CD4-positive, alpha-beta memory T cell (primary cell): ENCODE measurements around the gene PTOV1. TPM values are rescaled to one million over a fixed set of nuclear protein-coding genes. Genes with fewer than 3 reads are reported as not detected.

Experiments used
- CTCF ChIA-PET: fragments of 350-600 bp; sonication (Branson Sonifier 250); formaldehyde crosslinking; loops from one replicate; lab custom pipeline; 2021; ENCODE audit warnings: inconsistent platforms; ENCODE audit not compliant: partially characterized antibody; lab: Charles Lee
- POLR2A ChIA-PET: fragments of 350-600 bp; sonication (Branson Sonifier 250); formaldehyde crosslinking; loops from one replicate; lab custom pipeline; 2021; ENCODE audit not compliant: partially characterized antibody; lab: Charles Lee
- DNase-seq, 5 donors: peaks; one replicate each; pipeline versions ENCODE4 v3.0.0 to v3.0.0-alpha.2; 2020 to 2022; ENCODE audit warnings: mixed read lengths in 1 of 5
- H3K27ac ChIP-seq: one replicate; pipeline ENCODE4 v1.7.0; 2013; ENCODE audit warnings: low read depth, low read length
- H3K27me3 ChIP-seq: 2 replicates; pipeline ENCODE4 v1.7.0; 2013; ENCODE audit warnings: mild to moderate bottlenecking, low read length, moderate library complexity; ENCODE audit not compliant: insufficient read depth
- H3K36me3 ChIP-seq: 2 replicates; pipeline ENCODE4 v1.7.0; 2013; ENCODE audit warnings: mild to moderate bottlenecking, low read length, moderate library complexity; ENCODE audit not compliant: insufficient read depth
- H3K4me1 ChIP-seq: 2 replicates; pipeline ENCODE4 v1.7.0; 2013; ENCODE audit warnings: mild to moderate bottlenecking, low read length, moderate library complexity; ENCODE audit not compliant: insufficient read depth
- H3K4me3 ChIP-seq, 2 donors: one replicate each; pipeline ENCODE4 v1.7.0; 2013; ENCODE audit warnings: low read length in 2 of 2, mild to moderate bottlenecking in 1 of 2
- H3K9me3 ChIP-seq, 2 donors: one replicate each; pipeline ENCODE4 v1.7.0; 2013; ENCODE audit warnings: low read length in 2 of 2, control low read depth in 1 of 2; ENCODE audit not compliant: control insufficient read depth in 1 of 2
- H3K27ac Mint-ChIP-seq, 7 donors: one replicate each; pipeline ENCODE4 v1.8.0; 2020 to 2021; ENCODE audit warnings: mixed read lengths in 7 of 7, mild to moderate bottlenecking in 6 of 7, inconsistent platforms in 3 of 7, moderate library complexity in 3 of 7
- H3K27me3 Mint-ChIP-seq, 2 donors: one replicate each; pipeline ENCODE4 v1.8.0; 2020 to 2021; ENCODE audit warnings: mixed read lengths in 2 of 2
- H3K36me3 Mint-ChIP-seq, 2 donors: one replicate each; pipeline ENCODE4 v1.8.0; 2020 to 2021; ENCODE audit warnings: mixed read lengths in 2 of 2, inconsistent platforms in 1 of 2, mild to moderate bottlenecking in 1 of 2
- H3K4me1 Mint-ChIP-seq, 4 donors: one replicate each; pipeline ENCODE4 v1.8.0; 2020 to 2021; ENCODE audit warnings: mixed read lengths in 4 of 4, mild to moderate bottlenecking in 1 of 4
- H3K4me3 Mint-ChIP-seq, 8 donors: one replicate each; pipeline ENCODE4 v1.8.0; 2020 to 2021; ENCODE audit warnings: mixed read lengths in 8 of 8, mild to moderate bottlenecking in 7 of 8, moderate library complexity in 6 of 8, inconsistent platforms in 3 of 8
- H3K9me3 Mint-ChIP-seq, 8 donors: one replicate each; pipeline ENCODE4 v1.8.0; 2020 to 2021; ENCODE audit warnings: mixed read lengths in 8 of 8, mild to moderate bottlenecking in 5 of 8, inconsistent platforms in 3 of 8, moderate library complexity in 1 of 8
- intact Hi-C: fragments of 100-400 bp; cut with micrococcal nuclease; formaldehyde crosslinking; loops from one replicate; pipeline ENCODE4 v1.15.1; 2023
- polyA plus RNA-seq, 2 donors: library from polyadenylated mRNA; unstranded; fragments of 300-500 nt; fragmentation: Illumina TruSeq; gene quantifications; one replicate each; pipeline ENCODE4 v1.2.3, GENCODE V29; 2021
- total RNA-seq, 2 experiments: library from RNA; stranded (reverse); gene quantifications; one replicate each; pipeline ENCODE4 v1.2.3, GENCODE V29; 2021

The PTOV1 gene
- total and polyA plus RNA-seq, 4 experiments from 2014 or later = 40.7 to 156 (median 104) TPM

DNA sequence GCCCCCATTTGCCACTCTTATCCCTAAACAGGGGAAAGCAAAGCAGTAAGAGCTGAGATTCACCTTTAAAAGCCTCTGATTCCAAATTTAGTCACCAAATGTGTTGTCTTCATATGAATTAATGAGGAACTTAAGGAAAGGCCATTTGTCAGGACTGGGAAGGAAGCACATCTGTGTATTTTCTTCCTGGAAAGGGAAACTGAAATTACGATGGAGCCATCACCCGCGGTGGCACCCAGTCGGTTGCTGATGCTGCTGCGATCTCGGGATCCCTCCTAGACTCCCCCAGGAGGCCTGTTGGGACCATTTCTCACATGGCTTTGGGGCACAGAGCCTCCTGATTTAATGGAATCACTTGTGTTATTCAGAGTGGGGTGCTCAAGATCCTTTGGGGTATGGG, 53.2 kb downstream of the PTOV1 start:
- ChIA-PET POLR2A (no interaction called here), CTCF (no interaction called here)
- peaks cover 7 to 20% of the 10 kb centered on the region in 2 donors for H3K36me3 Mint-ChIP-seq
- H3K27me3 Mint-ChIP-seq = no peaks in the 10 kb centered on the region
- peaks cover 0 to 1% (median 0%) of the 10 kb centered on the region in 8 donors for H3K9me3 Mint-ChIP-seq
- peaks cover 6% of the 10 kb centered on the region for H3K36me3 ChIP-seq
- no peaks in the 10 kb centered on the region for H3K4me1 ChIP-seq
- peak overlapping the region in 2 of 7 donors; percentile 12 to 30 for H3K27ac Mint-ChIP-seq
- H3K4me3 Mint-ChIP-seq = no peak overlapping the region
- H3K4me3 ChIP-seq = no peak overlapping the region
- intact Hi-C loops = no loop called here
- no peak overlapping the region for H3K27ac ChIP-seq
- DNase-seq = no peak
- H3K4me1 Mint-ChIP-seq = peaks cover 0 to 21% (median 10%) of the 10 kb centered on the region in 4 donors
- H3K9me3 ChIP-seq = no peaks in the 10 kb centered on the region
- H3K27me3 ChIP-seq = no peaks in the 10 kb centered on the region

DNA sequence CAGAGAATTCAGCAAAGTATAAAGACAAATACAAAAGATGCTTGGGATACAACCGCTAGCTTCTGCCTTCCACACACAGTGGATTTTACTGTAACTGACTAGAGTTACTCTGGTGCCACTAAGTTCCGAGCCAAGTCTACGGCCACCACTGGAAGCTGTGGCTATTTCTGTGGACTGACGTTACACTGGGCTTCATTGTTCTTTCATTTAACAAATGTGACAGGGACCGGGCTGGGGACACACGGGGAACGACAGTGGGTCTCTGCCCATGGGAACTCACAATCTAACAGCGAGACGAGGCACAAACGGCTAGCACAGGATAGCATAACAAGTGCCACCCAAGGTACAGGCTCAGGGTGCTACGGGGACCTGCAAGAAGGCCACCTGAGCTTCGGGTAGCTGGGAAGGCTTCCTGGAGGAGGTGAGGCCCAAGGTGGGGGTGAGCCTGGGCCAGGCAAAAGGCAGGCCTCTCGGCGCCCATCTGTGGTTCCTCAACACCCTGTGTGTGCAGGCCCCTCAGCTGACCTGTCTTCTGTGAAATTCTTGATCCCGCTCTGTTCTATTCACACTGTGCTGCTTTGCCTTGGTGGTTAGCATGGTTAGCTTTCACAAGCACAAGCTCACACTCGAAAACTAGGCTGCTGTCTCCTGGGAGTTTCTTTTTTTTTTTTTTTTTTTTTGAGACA, 56.1 kb downstream of the PTOV1 start:
- Histone ChIP-seq H3K36me3 (peaks cover 10% of the 10 kb centered on the region), H3K27me3 (no peaks in the 10 kb centered on the region), H3K27ac (no peak overlapping the region), H3K4me3 (no peak overlapping the region), H3K9me3 (no peaks in the 10 kb centered on the region), H3K4me1 (peaks cover 14% of the 10 kb centered on the region)
- POLR2A ChIA-PET = interaction anchor here (1.8 kb wide), 1 partner anchor 22 kb away, joined by 5 read pairs; the partner anchor contains the start of genes ATF5 and NUP62
- no peaks in the 10 kb centered on the region for H3K9me3 Mint-ChIP-seq
- no peak overlapping the region for H3K4me3 Mint-ChIP-seq
- DNase-seq = no peak
- CTCF ChIA-PET = no interaction called here
- peaks cover 14 to 35% of the 10 kb centered on the region in 2 donors for H3K36me3 Mint-ChIP-seq
- intact Hi-C loops = no loop called here
- H3K27me3 Mint-ChIP-seq = no peaks in the 10 kb centered on the region
- peak overlapping the region in 1 of 7 donors; percentile 41 for H3K27ac Mint-ChIP-seq
- H3K4me1 Mint-ChIP-seq = peaks cover 8 to 41% (median 26%) of the 10 kb centered on the region in 4 donors

- Histone ChIP-seq H3K36me3 (peaks cover 12% of the 10 kb centered on the region), H3K4me3 (no peak overlapping the region), H3K9me3 (no peaks in the 10 kb centered on the region), H3K27me3 (no peaks in the 10 kb centered on the region), H3K4me1 (peaks cover 14% of the 10 kb centered on the region), H3K27ac (no peak overlapping the region)
- no peak for DNase-seq
- POLR2A ChIA-PET = interaction anchor here (1.8 kb wide), 1 partner anchor 22 kb away, joined by 5 read pairs; the partner anchor contains the start of genes ATF5 and NUP62
- H3K4me3 Mint-ChIP-seq = no peak overlapping the region
- peak overlapping the region in 1 of 7 donors; percentile 52 for H3K27ac Mint-ChIP-seq
- peaks cover 8 to 48% (median 28%) of the 10 kb centered on the region in 4 donors for H3K4me1 Mint-ChIP-seq
- H3K36me3 Mint-ChIP-seq = peaks cover 17 to 40% of the 10 kb centered on the region in 2 donors
- intact Hi-C loops = no loop called here
- H3K27me3 Mint-ChIP-seq = no peaks in the 10 kb centered on the region
- CTCF ChIA-PET = no interaction called here
- no peaks in the 10 kb centered on the region for H3K9me3 Mint-ChIP-seq
Observed at GRCh38 chr19:49907745-49908446, 56.9 kb downstream of the PTOV1 start.

DNA sequence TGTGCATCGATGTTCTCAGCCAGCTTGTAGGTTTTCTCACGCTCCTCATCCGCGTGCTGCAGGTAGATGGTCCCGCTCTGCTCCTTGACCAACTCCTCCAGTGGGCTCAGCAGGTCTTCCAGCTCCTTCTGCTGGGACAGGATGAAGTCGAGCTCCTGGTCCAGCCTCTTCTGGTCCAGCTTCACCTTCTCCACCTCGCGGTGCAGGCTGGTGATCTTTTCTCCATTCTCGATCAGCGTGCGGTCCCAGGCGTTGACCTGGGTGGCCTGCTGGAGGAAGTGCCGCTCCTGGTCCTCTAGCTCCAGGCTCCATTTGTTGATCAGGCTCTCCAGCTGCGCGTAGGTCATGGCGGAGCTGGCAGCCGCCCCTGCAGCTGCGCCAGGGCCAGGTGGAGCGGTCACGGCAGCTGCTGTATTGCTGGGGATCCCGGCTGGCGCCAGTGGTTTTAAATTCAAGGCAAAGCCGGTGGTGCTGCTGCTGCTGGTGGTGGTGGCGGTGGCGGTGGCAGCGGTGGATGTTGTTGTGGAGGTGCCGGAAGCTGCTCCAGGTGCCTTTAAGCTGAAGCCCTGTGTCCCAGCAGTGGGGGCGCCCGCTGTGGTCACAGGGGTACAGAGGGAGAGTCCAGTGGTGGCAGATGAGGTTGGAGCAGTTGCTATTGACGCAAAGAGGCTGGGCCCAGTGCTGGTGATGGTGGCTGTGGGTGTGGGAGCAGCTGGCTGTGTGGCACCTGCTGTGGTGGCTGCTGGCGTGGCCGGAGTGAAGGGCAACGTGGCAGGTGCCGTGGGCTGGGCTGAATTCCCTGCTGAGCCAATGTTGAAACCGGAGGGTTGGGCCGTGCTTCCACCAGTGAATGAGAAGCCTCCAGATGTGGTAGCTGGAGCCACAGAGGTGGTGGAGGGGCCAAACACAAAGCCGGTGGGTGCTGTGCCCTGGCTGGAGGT, 57.8 kb downstream of the PTOV1 start:
- Mint-ChIP-seq H3K27me3 (no peaks in the 10 kb centered on the region), H3K4me1 (peaks cover 12 to 52% (median 33%) of the 10 kb centered on the region in 4 donors), H3K9me3 (no peaks in the 10 kb centered on the region), H3K36me3 (peaks cover 25 to 48% of the 10 kb centered on the region in 2 donors), H3K4me3 (no peak overlapping the region), H3K27ac (peak overlapping the region in 1 of 7 donors; percentile 24)
- intact Hi-C loops = no loop called here
- Histone ChIP-seq H3K27ac (no peak overlapping the region), H3K36me3 (peaks cover 18% of the 10 kb centered on the region), H3K9me3 (no peaks in the 10 kb centered on the region), H3K4me3 (no peak overlapping the region), H3K27me3 (no peaks in the 10 kb centered on the region), H3K4me1 (peaks cover 14% of the 10 kb centered on the region)
- no peak for DNase-seq
- POLR2A ChIA-PET = interaction anchor here (0.9 to 1.8 kb wide), 2 partner anchors 20 to 21 kb away, joined by 4 to 5 read pairs; partner anchors contain the start of genes ATF5 and NUP62
- CTCF ChIA-PET = interaction anchor here (1.3 kb wide), 1 partner anchor 11 kb away, joined by 6 read pairs; no protein-coding TSS in a partner anchor

- intact Hi-C loops = no loop called here
Observed at GRCh38 chr19:49910179-49910578, 59.2 kb downstream of the PTOV1 start.

More at GRCh38 chr19:49910179-49910578, 59.2 kb downstream of the PTOV1 start:
- Mint-ChIP-seq H3K27ac (peak overlapping the region in 2 of 7 donors; percentile 18 to 34), H3K36me3 (peaks cover 27 to 60% of the 10 kb centered on the region in 2 donors), H3K4me3 (no peak overlapping the region), H3K4me1 (peaks cover 12 to 59% (median 35%) of the 10 kb centered on the region in 4 donors), H3K9me3 (no peaks in the 10 kb centered on the region), H3K27me3 (no peaks in the 10 kb centered on the region)
- H3K4me1 ChIP-seq = peaks cover 14% of the 10 kb centered on the region
- ChIA-PET CTCF (interaction anchor here (1.3 kb wide), 1 partner anchor 10 kb away, joined by 6 read pairs; no protein-coding TSS in a partner anchor), POLR2A (interaction anchor here (0.9 to 1.9 kb wide), 2 partner anchors 18 to 19 kb away, joined by 4 to 14 read pairs; partner anchors contain the start of genes ATF5 and NUP62)
- no peak overlapping the region for H3K4me3 ChIP-seq
- DNase-seq = no peak
- H3K27ac ChIP-seq = no peak overlapping the region
- no peaks in the 10 kb centered on the region for H3K9me3 ChIP-seq
- H3K36me3 ChIP-seq = peaks cover 21% of the 10 kb centered on the region
- no peaks in the 10 kb centered on the region for H3K27me3 ChIP-seq
